Epithelial cell of esophagus (primary cell): ENCODE measurements around the gene EEF1A2.

Experiments
- DNase-seq: peaks from one replicate; pipeline ENCODE4 v3.0.0; 2010; ENCODE audit warnings: low read depth
- H3K4me3 ChIP-seq: 2 replicates; pipeline ENCODE4 v1.5.1; 2011; ENCODE audit warnings: mild to moderate bottlenecking, low read length, control low read depth
- CTCF ChIP-seq: IDR thresholded peaks from 2 replicates; pipeline ENCODE4 v1.5.1; 2011; ENCODE audit warnings: low read depth, mild to moderate bottlenecking, low read length, control low read depth, inconsistent platforms; ENCODE audit not compliant: insufficient read depth; ENCODE audit errors: missing control alignments

The EEF1A2 gene

GRCh38 chr20:63491078-63491477 is 7.8 kb downstream of the EEF1A2 start:
- no peak for DNase-seq
- TF ChIP-seq CTCF, result no peak
- no peak overlapping the region for H3K4me3 ChIP-seq

- TF ChIP-seq CTCF, result no peak
- no peak overlapping the region for H3K4me3 ChIP-seq
- DNase-seq, result no peak
Observed at GRCh38 chr20:63490416-63490815, 8.5 kb downstream of the EEF1A2 start.

GRCh38 chr20:63488315-63489251 is 10.3 kb downstream of the EEF1A2 start:
- no peak overlapping the region for H3K4me3 ChIP-seq
- no peak for TF ChIP-seq CTCF
- DNase-seq, result no peak

GRCh38 chr20:63487781-63488241 is 11.1 kb downstream of the EEF1A2 start:
- H3K4me3 ChIP-seq, result no peak overlapping the region
- DNase-seq, result no peak
- no peak for TF ChIP-seq CTCF

- no peak for DNase-seq
- H3K4me3 ChIP-seq, result no peak overlapping the region
- no peak for TF ChIP-seq CTCF
Observed at GRCh38 chr20:63487116-63487764, 11.6 kb downstream of the EEF1A2 start.

GRCh38 chr20:63486300-63486855 is 12.5 kb downstream of the EEF1A2 start:
- DNase-seq, result no peak
- no peak for TF ChIP-seq CTCF
- no peak overlapping the region for H3K4me3 ChIP-seq
